PFSK-1 (cell line): ENCODE measurements around the gene CDK2AP2.

Experiments used
- POLR2AphosphoS5 ChIP-seq: IDR thresholded peaks from 2 replicates; pipeline ENCODE4 v1.6.1; 2012; ENCODE audit warnings: low read depth, mild to moderate bottlenecking, control low read depth, low read length, moderate library complexity
- TF ChIP-seq, protein P1 (sequence below), 2 experiments: IDR thresholded peaks; 2 replicates each; pipeline versions ENCODE4 v1.6.1 to v1.8.0; 2011 to 2012; ENCODE audit warnings: low read depth in 2 of 2, low read length in 2 of 2, control low read depth in 1 of 2, inconsistent platforms in 1 of 2, mild to moderate bottlenecking in 1 of 2, moderate library complexity in 1 of 2; ENCODE audit not compliant: insufficient read depth in 1 of 2

DNA sequence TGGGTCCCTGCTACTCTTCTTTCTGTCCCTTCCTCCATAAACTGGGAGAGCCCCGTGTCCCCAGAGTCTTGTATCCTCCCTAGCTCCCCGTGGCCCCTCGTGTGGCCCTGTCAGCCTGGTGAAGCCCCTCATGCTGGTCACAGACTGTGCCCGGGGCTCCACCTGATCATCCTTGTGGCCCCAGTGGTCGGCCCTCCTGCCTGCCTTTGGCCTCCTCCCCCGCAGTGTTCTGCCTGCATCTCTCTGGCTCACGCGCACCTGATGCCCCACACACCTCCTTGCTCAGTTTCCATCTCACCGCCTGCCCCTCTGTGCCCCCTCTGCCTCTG lies 16.5 kb upstream of the CDK2AP2 start:
- TF ChIP-seq, protein P1, sequence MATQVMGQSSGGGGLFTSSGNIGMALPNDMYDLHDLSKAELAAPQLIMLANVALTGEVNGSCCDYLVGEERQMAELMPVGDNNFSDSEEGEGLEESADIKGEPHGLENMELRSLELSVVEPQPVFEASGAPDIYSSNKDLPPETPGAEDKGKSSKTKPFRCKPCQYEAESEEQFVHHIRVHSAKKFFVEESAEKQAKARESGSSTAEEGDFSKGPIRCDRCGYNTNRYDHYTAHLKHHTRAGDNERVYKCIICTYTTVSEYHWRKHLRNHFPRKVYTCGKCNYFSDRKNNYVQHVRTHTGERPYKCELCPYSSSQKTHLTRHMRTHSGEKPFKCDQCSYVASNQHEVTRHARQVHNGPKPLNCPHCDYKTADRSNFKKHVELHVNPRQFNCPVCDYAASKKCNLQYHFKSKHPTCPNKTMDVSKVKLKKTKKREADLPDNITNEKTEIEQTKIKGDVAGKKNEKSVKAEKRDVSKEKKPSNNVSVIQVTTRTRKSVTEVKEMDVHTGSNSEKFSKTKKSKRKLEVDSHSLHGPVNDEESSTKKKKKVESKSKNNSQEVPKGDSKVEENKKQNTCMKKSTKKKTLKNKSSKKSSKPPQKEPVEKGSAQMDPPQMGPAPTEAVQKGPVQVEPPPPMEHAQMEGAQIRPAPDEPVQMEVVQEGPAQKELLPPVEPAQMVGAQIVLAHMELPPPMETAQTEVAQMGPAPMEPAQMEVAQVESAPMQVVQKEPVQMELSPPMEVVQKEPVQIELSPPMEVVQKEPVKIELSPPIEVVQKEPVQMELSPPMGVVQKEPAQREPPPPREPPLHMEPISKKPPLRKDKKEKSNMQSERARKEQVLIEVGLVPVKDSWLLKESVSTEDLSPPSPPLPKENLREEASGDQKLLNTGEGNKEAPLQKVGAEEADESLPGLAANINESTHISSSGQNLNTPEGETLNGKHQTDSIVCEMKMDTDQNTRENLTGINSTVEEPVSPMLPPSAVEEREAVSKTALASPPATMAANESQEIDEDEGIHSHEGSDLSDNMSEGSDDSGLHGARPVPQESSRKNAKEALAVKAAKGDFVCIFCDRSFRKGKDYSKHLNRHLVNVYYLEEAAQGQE (IDR thresholded peaks at IDR 0.05; ENCODE audit: insufficient read depth in 1 of 2, low read depth in 2 of 2, low read length in 2 of 2) = no peak
- TF ChIP-seq POLR2AphosphoS5 = no peak
